ENCODE measurements around the gene RSKR. TPM values are rescaled to one million over a fixed set of nuclear protein-coding genes. Genes with fewer than 3 reads are reported as not detected.
"Not testable (repeated sequence)": the region's sequence is repeated elsewhere in the genome, so short reads cannot be mapped to it uniquely, and the experiment has no call there.

The RSKR gene
- 0.32 TPM for total RNA-seq

- intact Hi-C loops (cut with DNase I) = loop anchor here (2.0 kb wide), 1 partner anchor 65 kb away; no protein-coding TSS in a partner anchor
- no peaks in the 10 kb centered on the region for H3K4me1 ChIP-seq
- H3K27ac ChIP-seq = no peak within 1 kb of the TSS
- H3K4me3 ChIP-seq = no peak within 1 kb of the TSS
- no peaks in the 10 kb centered on the region for H3K9me3 ChIP-seq
- DNase-seq (ENCODE audit: low spot score in 2 of 2) = no peak
- peaks cover 49 to 51% of the 10 kb centered on the region in 2 donors for H3K36me3 ChIP-seq
- TF ChIP-seq CTCF (IDR thresholded peaks at IDR 0.05) = no peak
- H3K27me3 ChIP-seq = no peaks in the 10 kb centered on the region
Observed at GRCh38 chr17:28613931-28614381, at the start of gene RSKR. Gene RSKR (minus strand): TSS chr17:28614185. CDS start chr17:28614161, 24 bp downstream.

DNA sequence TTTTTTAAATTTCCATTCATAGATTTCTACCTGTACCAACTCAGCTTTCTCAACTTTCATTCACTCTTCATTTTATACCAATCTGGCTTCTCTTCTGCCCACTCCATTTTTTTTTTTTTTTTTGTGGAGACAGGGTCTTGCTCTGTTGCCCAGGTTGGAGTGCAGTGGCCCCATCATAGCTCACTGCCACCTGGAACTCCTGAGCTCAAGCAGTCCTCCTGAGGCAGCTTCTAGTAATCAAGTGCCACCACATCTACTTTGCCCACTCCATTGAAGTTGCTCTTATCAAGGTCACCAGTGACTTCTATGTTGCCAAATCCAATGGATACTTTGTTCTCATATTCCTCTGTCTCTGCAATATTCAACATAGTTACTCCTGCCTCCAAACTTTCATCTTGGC lies 49.7 kb upstream of the RSKR start:
- no peaks in the 10 kb centered on the region for H3K9me3 ChIP-seq
- no peak for TF ChIP-seq CTCF (IDR thresholded peaks at IDR 0.05)
- intact Hi-C loops (cut with DNase I) = loop anchor here (2.0 kb wide), 1 partner anchor 93 kb away; the partner anchor contains the start of gene PIGS
- H3K4me1 ChIP-seq = peaks cover 16 to 26% of the 10 kb centered on the region in 2 donors
- peaks cover 14 to 27% of the 10 kb centered on the region in 2 donors for H3K36me3 ChIP-seq
- no peak overlapping the region for H3K27ac ChIP-seq
- no peak for DNase-seq (ENCODE audit: low spot score in 2 of 2)
- H3K4me3 ChIP-seq = peak overlapping the region in 1 of 2 donors; percentile 70
- no peaks in the 10 kb centered on the region for H3K27me3 ChIP-seq

DNA sequence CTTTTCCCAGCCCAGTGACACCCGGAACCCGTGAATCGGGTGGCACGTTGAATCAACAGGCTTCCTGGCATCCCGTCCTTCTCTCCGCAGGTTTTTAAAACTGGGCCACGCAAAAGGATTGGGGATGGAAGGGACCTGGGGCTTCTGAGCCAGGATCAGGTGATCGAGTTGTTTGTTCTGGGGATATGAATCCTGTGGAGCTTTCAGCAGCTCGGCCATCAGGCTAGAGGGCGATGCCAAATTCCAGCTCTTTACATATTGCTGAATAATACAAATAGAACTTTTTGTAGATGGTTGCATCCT lies 48.5 kb upstream of the RSKR start:
- H3K4me3 ChIP-seq = peak overlapping the region; percentile 70 to 91
- intact Hi-C loops (cut with DNase I) = loop anchor here (1.0 to 2.0 kb wide), 2 partner anchors 15 to 92 kb away; partner anchors contain the start of gene PIGS
- H3K27me3 ChIP-seq = no peaks in the 10 kb centered on the region
- no peaks in the 10 kb centered on the region for H3K9me3 ChIP-seq
- peaks cover 16 to 26% of the 10 kb centered on the region in 2 donors for H3K4me1 ChIP-seq
- peak overlapping the region; percentile 84 to 98 for H3K27ac ChIP-seq
- TF ChIP-seq CTCF (IDR thresholded peaks at IDR 0.05) = no peak
- DNase-seq (ENCODE audit: low spot score in 2 of 2) = no peak
- H3K36me3 ChIP-seq = peaks cover 18 to 27% of the 10 kb centered on the region in 2 donors

DNA sequence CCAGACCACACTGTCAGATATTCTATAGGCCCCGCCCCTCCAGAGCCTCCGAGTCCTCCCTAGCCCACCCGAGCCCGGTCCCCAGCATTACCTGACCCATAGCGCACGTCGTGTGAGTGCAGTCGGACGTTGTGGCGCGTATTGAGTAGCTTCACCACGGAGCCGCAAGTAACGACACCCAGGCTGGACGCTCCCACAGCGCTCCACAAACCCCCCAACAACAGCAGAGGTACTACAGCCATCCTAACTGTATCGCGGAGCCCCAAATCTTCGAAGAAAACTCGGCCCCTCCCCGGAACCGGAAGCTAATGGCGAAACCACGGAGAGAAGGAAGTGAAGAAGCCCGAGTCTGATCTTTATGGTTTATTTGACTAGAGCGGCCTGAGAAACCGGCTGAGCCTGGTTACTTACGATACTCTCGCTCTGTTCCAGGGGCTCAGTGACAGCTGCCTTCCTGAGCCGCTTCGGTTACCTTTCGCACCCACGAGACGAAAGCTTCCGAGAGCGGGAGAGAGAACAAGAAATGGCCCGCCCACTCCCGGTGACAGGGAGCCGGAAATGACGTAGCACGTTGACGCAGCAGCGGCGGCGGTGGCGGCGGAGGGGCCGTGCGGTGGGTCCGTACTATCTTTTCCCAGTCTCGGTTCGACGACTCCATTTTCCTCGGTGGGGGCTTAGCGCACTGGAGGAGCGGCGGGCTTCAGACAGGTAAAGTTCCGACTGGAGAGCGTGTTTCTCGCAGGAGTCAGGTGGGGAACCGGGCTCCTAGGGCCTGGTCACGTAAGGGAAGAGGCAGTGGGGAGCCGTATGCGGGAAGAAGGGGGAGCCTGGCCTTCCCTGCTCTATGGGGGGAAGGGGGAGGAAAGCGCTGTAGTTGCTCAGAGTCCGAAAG lies 47.9 kb upstream of the RSKR start, which contains the start of the genes SDF2 and SUPT6H:
SDF2 (minus strand) TSS at position 272 of the 892 bp plus-strand sequence; CDS start at position 242, 30 bp downstream.
SUPT6H (plus strand) TSS at position 571 of the 892 bp plus-strand sequence. CDS start 11,197 bp downstream, outside the sequence.
- no peak for TF ChIP-seq CTCF (IDR thresholded peaks at IDR 0.05)
- H3K4me1 ChIP-seq = peaks cover 16 to 26% of the 10 kb centered on the region in 2 donors
- intact Hi-C loops (cut with DNase I) = loop anchor here (1.0 to 2.0 kb wide), 3 partner anchors 15 to 91 kb away; partner anchors contain the start of genes PIGS and PROCA1
- peak within 1 kb of the TSS; percentile 70 to 91 for H3K4me3 ChIP-seq
- peaks cover 20 to 33% of the 10 kb centered on the region in 2 donors for H3K36me3 ChIP-seq
- no peaks in the 10 kb centered on the region for H3K27me3 ChIP-seq
- DNase-seq (ENCODE audit: low spot score in 2 of 2) = peak; percentile 53 to 94
- no peaks in the 10 kb centered on the region for H3K9me3 ChIP-seq
- H3K27ac ChIP-seq = peak within 1 kb of the TSS; percentile 84 to 98

DNA sequence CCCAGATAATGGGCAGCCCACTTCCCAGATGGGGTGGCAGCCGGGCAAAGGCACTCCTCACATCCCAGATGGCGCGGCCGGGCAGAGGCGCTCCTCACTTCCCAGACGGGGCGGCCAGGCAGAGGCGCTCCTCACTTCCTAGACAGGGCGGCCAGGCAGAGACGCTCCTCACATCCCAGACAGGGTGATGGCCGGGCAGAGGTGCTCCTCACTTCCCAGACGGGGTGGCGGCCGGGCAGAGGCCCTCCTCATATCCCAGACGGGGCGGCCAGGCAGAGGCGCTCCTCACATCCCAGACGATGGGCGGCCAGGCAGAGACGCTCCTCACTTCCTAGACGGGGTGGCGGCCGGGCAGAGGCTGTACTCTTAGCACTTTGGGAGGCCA lies 45.5 kb upstream of the RSKR start:
- H3K4me3 ChIP-seq; H3K27me3 ChIP-seq; H3K27ac ChIP-seq; H3K9me3 ChIP-seq; DNase-seq (ENCODE audit: low spot score in 2 of 2); intact Hi-C loops (cut with DNase I): not testable (repeated sequence)
- Histone ChIP-seq H3K36me3 (peaks cover 26 to 37% of the 10 kb centered on the region in 2 donors), H3K4me1 (peaks cover 16 to 26% of the 10 kb centered on the region in 2 donors)

DNA sequence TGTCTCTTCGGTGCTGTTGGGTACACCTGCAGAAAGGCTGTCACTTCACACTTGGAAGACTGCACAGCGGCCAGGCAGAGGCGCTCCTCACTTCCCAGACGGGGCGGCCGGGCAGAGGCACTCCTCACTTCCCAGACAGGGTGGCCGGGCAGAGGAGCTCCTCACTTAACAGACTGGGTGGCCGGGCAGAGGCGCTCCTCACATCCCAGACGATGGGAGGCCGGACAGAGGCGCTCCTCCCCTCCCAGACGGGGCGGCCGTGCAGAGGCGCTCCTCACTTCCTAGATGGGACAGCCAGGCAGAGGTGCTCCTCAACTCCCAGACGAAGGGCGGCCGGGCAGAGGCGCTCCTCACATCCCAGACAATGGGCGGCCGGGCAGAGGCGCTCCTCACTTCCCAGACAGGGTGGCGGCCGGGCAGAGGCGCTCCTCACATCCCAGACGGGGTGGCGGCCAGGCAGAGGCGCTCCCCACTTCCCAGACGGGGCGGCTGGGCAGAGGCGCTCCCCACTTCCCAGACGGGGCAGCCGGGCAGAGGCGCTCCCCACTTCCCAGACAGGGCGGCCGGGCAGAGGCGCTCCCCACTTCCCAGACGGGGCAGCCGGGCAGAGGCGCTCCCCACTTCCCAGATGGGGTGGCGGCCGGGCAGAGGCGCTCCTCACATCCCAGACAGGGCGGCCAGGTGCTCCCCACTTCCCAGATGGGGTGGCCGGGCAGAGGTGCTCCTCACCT lies 44.9 kb upstream of the RSKR start:
- H3K27me3 ChIP-seq; intact Hi-C loops (cut with DNase I); H3K27ac ChIP-seq; DNase-seq (ENCODE audit: low spot score in 2 of 2); H3K4me3 ChIP-seq; H3K9me3 ChIP-seq: not testable (repeated sequence)
- H3K36me3 ChIP-seq = peaks cover 26 to 37% of the 10 kb centered on the region in 2 donors
- H3K4me1 ChIP-seq = peaks cover 11 to 21% of the 10 kb centered on the region in 2 donors

DNA sequence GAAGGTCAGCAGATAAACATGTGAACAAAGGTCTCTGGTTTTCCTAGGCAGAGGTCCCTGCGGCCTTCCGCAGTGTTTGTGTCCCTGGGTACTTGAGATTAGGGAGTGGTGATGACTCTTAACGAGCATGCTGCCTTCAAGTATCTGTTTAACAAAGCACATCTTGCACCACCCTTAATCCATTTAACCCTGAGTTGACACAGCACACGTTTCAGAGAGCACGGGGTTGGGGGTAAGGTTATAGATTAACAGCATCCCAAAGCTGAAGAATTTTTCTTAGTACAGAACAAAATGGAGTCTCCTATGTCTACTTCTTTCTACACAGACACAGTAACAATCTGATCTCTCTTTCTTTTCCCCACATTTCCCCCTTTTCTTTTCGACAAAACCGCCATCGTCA lies 44.4 kb upstream of the RSKR start:
- H3K27me3 ChIP-seq; H3K4me3 ChIP-seq; intact Hi-C loops (cut with DNase I); H3K27ac ChIP-seq; DNase-seq (ENCODE audit: low spot score in 2 of 2); H3K9me3 ChIP-seq: not testable (repeated sequence)
- Histone ChIP-seq H3K4me1 (peaks cover 10 to 16% of the 10 kb centered on the region in 2 donors), H3K36me3 (peaks cover 26 to 37% of the 10 kb centered on the region in 2 donors)

All from ascending aorta (tissue), 2 donors.